ENCODE measurements around the gene AGAP1.
"Not testable (repeated sequence)": the region's sequence is repeated elsewhere in the genome, so short reads cannot be mapped to it uniquely, and the experiment has no call there.

Gene AGAP1

GRCh38 chr2:235591231-235591730 lies 97.4 kb downstream of the AGAP1 start:
- DNase-seq (ENCODE audit: low read depth, low spot score), result no peak

GRCh38 chr2:235591921-235592320 lies 98.1 kb downstream of the AGAP1 start:
- DNase-seq (ENCODE audit: low read depth, low spot score), result no peak

GRCh38 chr2:235592430-235592829 lies 98.6 kb downstream of the AGAP1 start:
- DNase-seq (ENCODE audit: low read depth, low spot score), result no peak

GRCh38 chr2:235592836-235593235 lies 99.0 kb downstream of the AGAP1 start:
- DNase-seq (ENCODE audit: low read depth, low spot score), result no peak

- no peak for DNase-seq (ENCODE audit: low read depth, low spot score)
Measured at GRCh38 chr2:235594041-235594440, 100.2 kb downstream of the AGAP1 start.

DNA sequence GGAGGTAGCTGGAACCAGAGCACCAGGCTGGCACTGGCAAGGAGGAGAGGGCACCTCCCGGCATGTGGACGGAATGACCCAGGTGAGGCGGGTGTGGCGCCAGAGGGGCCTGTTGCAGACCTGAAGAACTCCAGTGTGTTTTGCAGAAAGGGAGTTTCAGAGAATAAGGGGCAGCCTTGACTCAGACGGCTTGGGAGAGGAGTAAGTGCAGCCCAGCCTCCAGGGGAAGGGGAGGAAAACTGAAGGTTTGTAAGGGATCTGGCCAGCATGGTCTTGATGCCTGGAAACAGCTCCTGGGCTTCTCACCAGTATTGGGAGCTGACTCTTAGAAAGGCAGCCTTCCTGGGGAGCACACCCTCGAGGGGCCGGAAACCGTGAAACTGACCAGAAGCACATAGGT lies 101.1 kb downstream of the AGAP1 start:
- DNase-seq (ENCODE audit: low read depth, low spot score), result no peak

DNA sequence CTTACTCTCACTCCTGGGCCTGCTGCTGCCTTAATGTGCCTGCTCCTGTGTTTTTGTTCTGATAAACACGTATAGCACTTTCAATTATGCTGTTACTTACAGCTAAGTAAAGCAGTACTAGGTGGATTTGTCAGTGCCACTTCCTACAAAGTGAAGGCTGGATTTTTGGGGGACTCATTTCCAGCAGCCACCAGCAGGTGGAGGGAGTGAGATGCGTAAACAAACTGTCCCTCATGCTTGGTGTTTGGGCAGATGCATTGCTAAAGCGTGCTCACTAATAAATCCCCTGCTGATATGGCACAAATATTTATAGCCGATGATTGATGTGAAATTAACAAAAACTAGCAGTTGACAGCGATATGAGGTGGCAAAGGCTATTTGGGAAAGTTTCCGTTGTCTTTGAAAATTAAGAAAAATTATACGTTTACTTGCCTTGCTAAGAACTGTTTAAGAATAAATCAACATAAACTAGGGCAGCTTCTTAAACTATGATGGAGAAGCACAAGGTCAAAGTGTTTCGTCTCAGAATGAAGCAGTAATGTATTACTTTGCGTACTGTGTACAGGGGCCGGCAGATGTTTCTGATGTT lies 101.7 kb downstream of the AGAP1 start:
- DNase-seq (ENCODE audit: low read depth, low spot score), result no peak

- DNase-seq (ENCODE audit: low read depth, low spot score), result no peak
Measured at GRCh38 chr2:235596272-235596671, 102.4 kb downstream of the AGAP1 start.

DNA sequence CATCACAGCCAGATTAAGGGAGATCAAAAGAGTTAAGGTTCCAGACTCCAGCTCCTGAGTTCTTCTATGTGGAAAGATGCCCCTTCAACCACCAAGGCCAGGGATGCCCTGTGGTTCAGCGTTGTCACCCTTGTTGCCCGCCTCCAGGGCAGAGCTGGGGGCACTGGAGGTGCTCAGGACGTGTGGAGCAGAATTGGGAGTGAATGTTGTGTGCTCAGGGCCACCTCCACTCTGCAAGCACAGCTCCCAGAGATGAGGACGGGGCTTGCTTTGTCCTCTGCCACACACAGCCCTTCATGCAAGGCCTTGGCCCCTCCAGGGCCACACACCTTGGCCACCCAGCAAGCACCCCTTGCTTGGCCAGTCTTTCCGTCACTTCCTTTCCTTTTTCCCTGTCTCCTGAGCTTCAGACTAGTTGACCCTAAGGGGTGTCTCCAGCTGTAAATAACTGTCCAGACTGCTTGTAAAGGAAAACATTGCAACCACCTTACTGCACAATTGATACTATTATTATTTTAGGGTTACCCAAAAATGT lies 103.3 kb downstream of the AGAP1 start:
- DNase-seq (ENCODE audit: low read depth, low spot score), result no peak

DNA sequence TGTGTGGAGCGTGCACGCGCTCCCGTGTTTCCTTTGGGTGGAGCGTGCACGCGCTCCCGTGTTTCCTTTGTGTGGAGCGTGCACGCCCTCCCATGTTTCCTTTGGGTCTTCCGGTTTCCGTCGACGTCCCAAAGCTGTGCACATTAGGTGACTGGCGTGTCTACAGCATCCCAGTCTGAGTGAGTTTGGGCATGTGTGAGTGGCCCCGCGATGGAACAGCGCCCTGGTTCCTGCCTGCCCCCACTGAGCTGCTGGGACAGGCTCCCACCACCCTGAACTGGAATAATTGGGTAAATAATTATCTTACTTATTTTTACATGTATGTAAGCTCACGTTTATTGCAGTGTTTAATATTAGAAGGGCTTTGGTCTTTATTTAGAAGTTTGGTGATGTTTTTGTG lies 104.2 kb downstream of the AGAP1 start:
- DNase-seq (ENCODE audit: low read depth, low spot score), result no peak

DNA sequence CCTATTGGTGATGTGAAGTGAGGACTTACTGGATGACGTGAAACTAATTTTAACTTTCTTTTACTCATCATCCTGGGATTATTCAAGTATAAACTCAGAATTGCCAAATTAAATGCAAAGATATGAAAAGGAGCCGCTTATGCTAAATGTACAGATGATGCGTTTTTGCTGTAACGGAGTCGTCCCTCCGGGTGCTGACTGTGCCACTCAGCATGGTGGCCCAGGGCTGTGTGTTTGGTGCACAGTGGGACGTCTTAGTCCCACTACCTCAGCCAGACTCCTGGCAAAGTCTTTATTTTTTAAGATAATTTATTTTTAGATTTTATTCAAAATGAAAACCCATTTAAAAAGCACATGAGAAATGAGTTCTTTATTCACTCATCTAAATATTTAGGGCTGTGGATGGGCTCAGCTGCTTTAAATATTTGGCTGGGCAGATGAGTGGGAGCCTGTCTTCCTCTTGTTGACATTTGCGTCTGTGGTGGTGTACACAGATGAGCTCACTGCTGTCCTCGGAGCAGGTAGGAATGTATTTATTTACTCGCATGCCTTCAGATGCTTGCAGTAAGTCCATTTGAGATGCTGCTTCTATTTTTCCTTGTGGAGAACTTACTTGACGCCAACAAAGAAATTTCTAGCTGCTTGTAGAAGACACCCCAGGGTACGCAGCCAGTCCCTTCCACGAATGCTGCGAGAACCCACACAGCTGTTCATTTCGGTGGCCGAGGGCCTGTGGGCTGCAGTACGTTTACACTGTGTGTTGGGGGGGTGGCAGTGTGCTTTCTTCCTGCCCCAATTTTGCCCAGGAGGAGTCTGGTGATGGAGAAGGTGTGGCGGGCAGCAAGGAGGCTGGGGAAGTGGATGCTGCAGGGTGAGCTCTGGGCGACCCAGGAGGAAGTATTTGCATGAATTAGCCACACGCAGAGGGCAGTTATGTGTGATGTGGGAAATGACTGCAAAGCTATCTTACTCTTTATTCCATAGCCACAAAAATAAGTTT lies 105.0 kb downstream of the AGAP1 start:
- DNase-seq (ENCODE audit: low read depth, low spot score), result no peak

GRCh38 chr2:235599596-235600338 lies 105.9 kb downstream of the AGAP1 start:
- no peak for DNase-seq (ENCODE audit: low read depth, low spot score)

- DNase-seq (ENCODE audit: low read depth, low spot score), result no peak
Measured at GRCh38 chr2:235600406-235600805, 106.6 kb downstream of the AGAP1 start.

DNA sequence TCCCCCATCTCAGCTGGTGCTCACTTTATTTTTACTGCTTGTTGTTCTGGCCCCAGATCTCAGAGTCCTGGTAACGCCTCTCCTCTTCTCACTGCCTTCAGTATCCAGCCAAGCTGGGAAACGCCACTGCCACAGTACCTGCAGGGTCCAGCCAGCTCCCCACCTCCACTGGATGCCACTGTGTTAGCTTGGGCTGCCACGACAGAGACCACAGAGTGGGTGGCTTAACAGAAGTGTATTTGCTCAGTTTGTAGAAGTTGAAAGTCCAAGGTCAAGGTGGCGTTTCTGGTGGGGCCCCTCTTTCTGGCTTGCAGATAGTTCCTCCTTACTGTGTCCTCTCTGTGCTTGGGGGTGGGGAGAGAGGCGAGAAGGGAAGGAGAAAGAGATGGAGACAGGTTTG lies 107.1 kb downstream of the AGAP1 start:
- no peak for DNase-seq (ENCODE audit: low read depth, low spot score)

GRCh38 chr2:235601960-235602704 lies 108.3 kb downstream of the AGAP1 start:
- no peak for DNase-seq (ENCODE audit: low read depth, low spot score)

- not testable (repeated sequence) for DNase-seq (ENCODE audit: low read depth, low spot score)
Measured at GRCh38 chr2:235602971-235603370, 109.1 kb downstream of the AGAP1 start.

GRCh38 chr2:235603659-235604058 lies 109.8 kb downstream of the AGAP1 start:
- no peak for DNase-seq (ENCODE audit: low read depth, low spot score)

- DNase-seq (ENCODE audit: low read depth, low spot score), result no peak
Measured at GRCh38 chr2:235605312-235606003, 111.6 kb downstream of the AGAP1 start.

DNA sequence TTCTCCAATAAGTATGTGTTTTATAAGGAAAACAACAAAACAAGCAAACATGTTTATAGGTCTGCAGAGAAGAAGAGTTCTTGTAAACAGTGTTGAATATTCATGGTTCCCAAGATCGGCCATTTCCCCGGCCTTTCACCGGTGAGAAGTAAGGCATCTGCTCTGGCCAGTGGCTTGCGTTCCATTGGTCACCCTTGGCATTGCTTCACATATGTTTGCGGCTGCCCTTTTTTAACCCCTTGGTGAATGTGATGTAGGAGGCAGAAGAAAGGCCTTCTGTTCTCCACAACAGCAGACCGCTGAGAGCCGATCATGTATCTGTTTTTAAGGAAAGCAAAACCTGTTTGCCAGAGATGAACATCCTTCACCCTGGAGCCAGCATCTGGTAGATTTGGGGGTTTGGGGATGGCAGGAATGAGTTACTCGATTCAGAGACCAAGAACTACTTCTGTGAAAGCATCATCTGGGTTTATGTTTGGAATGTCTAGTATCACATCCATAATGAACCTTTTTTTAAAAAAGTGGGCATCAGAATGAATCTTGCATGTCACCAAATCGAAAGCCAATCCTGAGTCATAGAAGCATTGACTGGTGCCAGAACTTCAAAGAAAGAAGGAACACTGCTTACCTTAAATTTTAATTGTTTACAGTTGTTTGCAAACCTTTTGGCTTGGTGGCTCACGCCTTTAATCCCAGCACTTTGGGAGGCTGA lies 112.3 kb downstream of the AGAP1 start:
- no peak for DNase-seq (ENCODE audit: low read depth, low spot score)
